ENCODE results near the gene PLEKHM3. TPM values are rescaled to one million over a fixed set of nuclear protein-coding genes. Genes with fewer than 3 reads are reported as not detected.

Gene PLEKHM3
- total and polyA plus RNA-seq, 2 experiments from 2014 or later: 3.9 to 8.8 TPM

DNA sequence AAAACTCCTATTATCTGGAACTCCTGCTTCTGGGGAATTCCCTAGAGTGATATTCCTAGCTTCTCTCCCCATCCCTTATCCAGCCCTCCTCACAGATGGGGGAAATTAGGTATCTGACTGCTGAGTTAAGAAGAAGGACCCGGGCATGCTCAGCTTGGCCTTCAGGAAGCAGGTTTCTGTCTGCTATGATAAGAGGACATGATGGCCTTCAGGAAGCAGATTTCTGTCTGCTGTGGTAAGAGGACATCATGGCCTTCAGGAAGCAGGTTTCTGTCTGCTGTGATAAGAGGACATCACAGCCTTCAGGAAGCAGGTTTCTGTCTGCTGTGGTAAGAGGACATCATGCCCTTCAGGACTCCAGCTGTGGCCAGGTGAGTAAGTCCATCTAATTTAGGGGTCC is 65.2 kb downstream of the PLEKHM3 start (continued):
- TF ChIP-seq REST (IDR thresholded peaks at IDR 0.05; ENCODE audit: unreplicated experiment): no peak
- no peak for TF ChIP-seq POLR2AphosphoS5 (IDR thresholded peaks at IDR 0.05; ENCODE audit: low read depth)
- TF ChIP-seq EZH2 (IDR thresholded peaks at IDR 0.05; ENCODE audit: low read depth, unreplicated experiment): no peak
- no peak for TF ChIP-seq ZNF462 (CRISPR knock-in tag; IDR thresholded peaks at IDR 0.05)

GRCh38 chr2:207956771-207957170 is 68.6 kb downstream of the PLEKHM3 start:
- no peak overlapping the region for H3K27ac Mint-ChIP-seq
- H3K4me1 Mint-ChIP-seq: peaks cover 13% of the 10 kb centered on the region
- peaks cover 5% of the 10 kb centered on the region for H3K36me3 Mint-ChIP-seq (ENCODE audit: low read depth)
- TF ChIP-seq CTCF (conservative IDR thresholded peaks at IDR 0.05; ENCODE audit: low read depth in 2 of 2) (no peak), EZH2phosphoT487 (IDR thresholded peaks at IDR 0.05; ENCODE audit: unreplicated experiment) (no peak)

More at GRCh38 chr2:207956771-207957170, 68.6 kb downstream of the PLEKHM3 start:
- Histone ChIP-seq H3K4me3 (no peak overlapping the region), H3K27ac (ENCODE audit: low read depth) (no peak overlapping the region), H2AFZ (no peak overlapping the region), H3K27me3 (ENCODE audit: insufficient read depth) (no peaks in the 10 kb centered on the region), H3K4me1 (ENCODE audit: insufficient read depth) (peaks cover 9% of the 10 kb centered on the region), H4K20me1 (replicated peaks; ENCODE audit: insufficient read depth) (no peaks in the 10 kb centered on the region), H3K36me3 (ENCODE audit: insufficient read depth) (no peaks in the 10 kb centered on the region), H3K9me2 (ENCODE audit: insufficient read depth) (no peaks in the 10 kb centered on the region; the same call in 1 of the 2 replicates), H3K4me2 (no peak overlapping the region), H3K79me2 (replicated peaks; ENCODE audit: insufficient read depth) (no peaks in the 10 kb centered on the region), H3F3A (replicated peaks; ENCODE audit: low read depth) (no peaks in the 10 kb centered on the region)
- H3K4me3 Mint-ChIP-seq: no peak overlapping the region
- H3K9me3 Mint-ChIP-seq: peaks cover 4% of the 10 kb centered on the region
- DNase-seq (ENCODE audit: low spot score) (no peak), ATAC-seq (no peak)
- no peaks in the 10 kb centered on the region for H3K27me3 Mint-ChIP-seq (ENCODE audit: insufficient read depth, low read depth, poor library complexity)

Measured in GM23338 (cell line).